MCF 10A (cell line): ENCODE measurements around the gene LIF. TPM values are rescaled to one million over a fixed set of nuclear protein-coding genes. Genes with fewer than 3 reads are reported as not detected.
A peak's percentile ranks its signal among the peaks of the same experiment; 100 is the strongest.

Experiments
- BruUV-seq: library from RNA; stranded (reverse); fragments of 400-500 nt; replicated peaks from 2 replicates; lab custom pipeline; 2021; lab: Mats Ljungman, UMichigan
- CTCF ChIA-PET: fragments of 300-600 bp; sonication (Branson Sonifier 250); formaldehyde crosslinking; extraction: SDS; loops from one replicate; lab custom pipeline; 2021; ENCODE audit warnings: antibody characterized with exemption, inconsistent platforms; lab: Yijun Ruan, JAX
- POLR2A ChIA-PET: fragments of 300-600, 350-650 bp; sonication (Branson Sonifier 250); formaldehyde crosslinking; extraction: SDS; loops from one replicate; lab custom pipeline; 2020; ENCODE audit warnings: antibody characterized with exemption, inconsistent platforms; lab: Yijun Ruan, JAX
- DNase-seq: peaks from one replicate; pipeline ENCODE4 v3.0.0-alpha.2; 2018; ENCODE audit not compliant: unreplicated experiment
- H3K27ac Mint-ChIP-seq: one replicate; pipeline ENCODE4 v1.8.0; 2022; ENCODE audit warnings: mild to moderate bottlenecking, low read depth, mixed read lengths; ENCODE audit not compliant: unreplicated experiment
- H3K27me3 Mint-ChIP-seq: one replicate; pipeline ENCODE4 v1.8.0; 2022; ENCODE audit warnings: mixed read lengths; ENCODE audit not compliant: insufficient read depth, unreplicated experiment
- H3K36me3 Mint-ChIP-seq: one replicate; pipeline ENCODE4 v1.8.0; 2022; ENCODE audit warnings: mild to moderate bottlenecking, moderate library complexity, mixed read lengths; ENCODE audit not compliant: insufficient read depth, unreplicated experiment
- H3K4me1 Mint-ChIP-seq: one replicate; pipeline ENCODE4 v1.8.0; 2022; ENCODE audit warnings: mixed read lengths; ENCODE audit not compliant: insufficient read depth, unreplicated experiment
- H3K4me3 Mint-ChIP-seq: one replicate; pipeline ENCODE4 v1.8.0; 2022; ENCODE audit warnings: mild to moderate bottlenecking, moderate library complexity, mixed read lengths; ENCODE audit not compliant: unreplicated experiment
- H3K9me3 Mint-ChIP-seq: one replicate; pipeline ENCODE4 v1.8.0; 2022; ENCODE audit warnings: mixed read lengths; ENCODE audit not compliant: unreplicated experiment
- intact Hi-C: fragments of 100-400 bp; cut with micrococcal nuclease; formaldehyde crosslinking; loops from 2 replicates; pipeline ENCODE4 v1.14.1; 2022
- total RNA-seq: library from RNA; stranded (reverse); gene quantifications from 2 replicates; pipeline ENCODE4 v1.2.3, GENCODE V29; 2022
- TF ChIP-seq, protein P1 (sequence below): fragments of 200-600 bp; IDR thresholded peaks from one replicate; pipeline ENCODE4 v1.8.0; 2022; ENCODE audit warnings: antibody characterized with exemption, mild to moderate bottlenecking; ENCODE audit not compliant: unreplicated experiment

The LIF gene
- total RNA-seq, 1 experiment from 2014 or later, result 19.3 TPM

DNA sequence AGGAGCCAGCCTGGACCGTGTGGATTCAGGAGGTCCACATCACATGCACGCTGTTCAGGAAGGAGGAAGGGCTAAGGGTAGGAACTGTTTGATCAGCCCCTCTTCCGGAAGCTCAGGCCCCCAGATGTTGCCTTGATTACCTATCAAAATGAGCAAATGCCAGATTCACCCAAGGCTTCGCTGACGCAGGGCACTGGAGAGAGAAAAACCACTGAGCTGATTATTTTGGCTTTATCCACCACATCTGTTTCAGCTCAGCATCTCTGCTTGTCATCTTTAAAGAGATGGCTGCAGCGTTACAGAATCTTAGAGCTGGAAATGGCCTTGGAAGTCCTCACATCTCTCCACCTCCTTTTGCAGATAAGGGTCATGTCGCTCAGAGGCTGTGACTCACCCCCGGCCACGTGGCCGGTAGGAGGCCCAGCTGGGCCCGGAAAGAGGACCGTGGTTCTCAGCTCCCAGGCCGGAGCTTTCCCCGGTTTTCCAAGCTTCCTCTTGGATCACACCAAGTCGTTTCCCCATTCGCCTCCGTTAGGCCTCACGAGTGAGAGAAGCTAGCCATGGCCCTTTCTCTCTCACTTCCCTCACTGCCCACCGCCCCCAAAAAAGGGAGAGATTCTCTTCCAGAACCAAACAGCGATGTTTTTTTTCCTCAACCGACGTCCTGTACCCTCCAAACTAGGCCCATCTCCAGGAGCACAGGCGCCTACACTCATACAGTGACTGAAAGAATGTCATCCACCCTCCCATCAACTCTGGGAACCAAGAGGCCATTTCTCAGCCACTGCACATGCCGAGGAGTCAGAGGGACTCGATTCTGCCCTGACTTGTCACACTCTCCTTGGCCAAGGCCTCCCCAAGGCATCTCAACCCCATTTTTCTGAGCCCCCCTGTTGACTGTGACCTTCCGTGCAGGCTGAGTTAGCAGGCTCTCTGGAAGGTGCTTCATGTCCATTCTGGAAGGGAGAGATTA is 37.6 kb downstream of the LIF start:
- Mint-ChIP-seq H3K9me3 (peaks cover under 1% of the 10 kb centered on the region), H3K4me3 (no peak overlapping the region), H3K27ac (no peak overlapping the region), H3K36me3 (no peaks in the 10 kb centered on the region), H3K27me3 (no peaks in the 10 kb centered on the region), H3K4me1 (peaks cover 69% of the 10 kb centered on the region)
- no TSS peak for BruUV-seq
- ChIA-PET CTCF (interaction anchor here (0.6 to 1.0 kb wide), 4 partner anchors 12 to 182 kb away, joined by 3 to 5 read pairs (median 4); no protein-coding TSS in a partner anchor), POLR2A (interaction anchor here (0.6 kb wide), 1 partner anchor 1528 kb away, joined by 4 read pairs; no protein-coding TSS in a partner anchor)
- peak; percentile 52 for DNase-seq
- TF ChIP-seq, protein P1, sequence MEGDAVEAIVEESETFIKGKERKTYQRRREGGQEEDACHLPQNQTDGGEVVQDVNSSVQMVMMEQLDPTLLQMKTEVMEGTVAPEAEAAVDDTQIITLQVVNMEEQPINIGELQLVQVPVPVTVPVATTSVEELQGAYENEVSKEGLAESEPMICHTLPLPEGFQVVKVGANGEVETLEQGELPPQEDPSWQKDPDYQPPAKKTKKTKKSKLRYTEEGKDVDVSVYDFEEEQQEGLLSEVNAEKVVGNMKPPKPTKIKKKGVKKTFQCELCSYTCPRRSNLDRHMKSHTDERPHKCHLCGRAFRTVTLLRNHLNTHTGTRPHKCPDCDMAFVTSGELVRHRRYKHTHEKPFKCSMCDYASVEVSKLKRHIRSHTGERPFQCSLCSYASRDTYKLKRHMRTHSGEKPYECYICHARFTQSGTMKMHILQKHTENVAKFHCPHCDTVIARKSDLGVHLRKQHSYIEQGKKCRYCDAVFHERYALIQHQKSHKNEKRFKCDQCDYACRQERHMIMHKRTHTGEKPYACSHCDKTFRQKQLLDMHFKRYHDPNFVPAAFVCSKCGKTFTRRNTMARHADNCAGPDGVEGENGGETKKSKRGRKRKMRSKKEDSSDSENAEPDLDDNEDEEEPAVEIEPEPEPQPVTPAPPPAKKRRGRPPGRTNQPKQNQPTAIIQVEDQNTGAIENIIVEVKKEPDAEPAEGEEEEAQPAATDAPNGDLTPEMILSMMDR, result no peak
- intact Hi-C loops, result loop anchor here (5.0 kb wide), 1 partner anchor 218 kb away; the partner anchor contains the start of gene MTFP1

DNA sequence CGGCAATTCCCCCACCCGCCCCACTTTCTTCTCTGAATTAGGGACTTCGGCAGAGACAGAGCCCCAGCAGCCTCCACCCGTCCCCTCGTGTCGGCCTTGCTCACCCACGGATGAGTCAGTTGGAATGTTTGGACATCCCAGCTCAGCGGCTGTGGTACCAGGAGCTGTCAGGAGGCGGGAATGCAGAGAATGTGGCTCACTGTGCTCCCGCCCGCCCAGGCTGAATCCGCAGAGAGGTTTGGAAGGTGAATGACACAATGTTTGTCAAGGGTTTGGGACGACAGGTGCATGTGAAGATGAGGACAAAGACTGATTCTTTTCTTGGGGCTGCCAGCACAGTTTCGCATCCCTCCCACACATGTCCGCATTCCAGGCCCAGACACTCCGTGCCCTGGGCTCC is 39.6 kb downstream of the LIF start:
- peak overlapping the region; percentile 75 for H3K27ac Mint-ChIP-seq
- H3K36me3 Mint-ChIP-seq, result no peaks in the 10 kb centered on the region
- H3K4me3 Mint-ChIP-seq, result no peak overlapping the region
- H3K27me3 Mint-ChIP-seq, result no peaks in the 10 kb centered on the region
- intact Hi-C loops, result loop anchor here (2.0 to 5.0 kb wide), 2 partner anchors 40 to 220 kb away; partner anchors contain the start of genes LIF and MTFP1
- CTCF ChIA-PET, result no interaction called here
- TF ChIP-seq, protein P1, result no peak
- BruUV-seq, result no TSS peak
- peaks cover 6% of the 10 kb centered on the region for H3K9me3 Mint-ChIP-seq
- DNase-seq, result peak; percentile 79
- POLR2A ChIA-PET, result interaction anchor here (1.0 to 2.4 kb wide), 3 partner anchors 11 to 47 kb away, joined by 3 to 13 read pairs (median 3); no protein-coding TSS in a partner anchor
- peaks cover 56% of the 10 kb centered on the region for H3K4me1 Mint-ChIP-seq

DNA sequence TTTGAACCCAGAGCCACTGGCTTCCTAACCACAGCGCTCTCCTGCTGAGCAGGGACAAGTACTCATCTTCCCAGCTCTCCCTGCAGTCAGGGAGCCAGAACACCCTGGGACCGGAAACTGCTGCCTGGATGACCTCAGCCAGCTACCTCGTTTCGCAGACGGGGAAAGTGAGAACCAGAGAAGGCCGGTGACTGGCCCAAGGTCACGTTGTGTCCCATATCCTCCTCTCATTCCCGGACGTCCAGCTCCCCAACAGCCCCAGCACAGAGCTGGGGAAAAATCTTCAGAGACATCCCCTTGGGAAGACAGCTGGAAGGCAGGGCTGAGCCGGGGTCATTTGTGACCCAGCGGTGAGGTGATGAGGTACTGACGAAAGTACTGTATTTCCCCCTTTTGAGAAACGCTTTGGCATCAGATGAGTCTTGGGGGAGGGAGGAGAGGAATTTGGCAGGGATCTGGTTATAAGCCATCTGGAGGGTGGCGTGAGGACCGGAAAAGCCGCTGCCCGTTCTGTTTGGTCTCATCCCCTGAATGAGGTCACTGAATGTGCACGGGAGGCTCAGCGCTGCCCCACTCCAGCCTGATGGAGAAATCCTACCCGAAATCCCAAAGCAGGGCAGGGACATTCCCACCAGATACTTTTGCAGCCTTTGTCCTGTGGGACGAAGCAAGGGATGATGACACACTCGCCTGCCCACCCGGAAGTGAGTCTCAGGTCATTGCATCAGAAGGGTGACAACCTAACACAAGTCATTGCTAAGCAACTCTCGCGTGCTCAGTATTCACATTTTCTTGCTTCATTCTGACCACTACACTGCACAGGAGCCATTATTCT is 41.1 kb downstream of the LIF start:
- H3K36me3 Mint-ChIP-seq, result no peaks in the 10 kb centered on the region
- TSS peak; percentile 80 for BruUV-seq
- H3K4me1 Mint-ChIP-seq, result peaks cover 49% of the 10 kb centered on the region
- TF ChIP-seq, protein P1, result no peak
- POLR2A ChIA-PET, result interaction anchor here (0.6 to 2.4 kb wide), 12 partner anchors 9 to 591 kb away, joined by 3 to 15 read pairs (median 3); partner anchors contain the start of genes LIF and TBC1D10A
- H3K4me3 Mint-ChIP-seq, result peak overlapping the region; percentile 57
- CTCF ChIA-PET, result interaction anchor here (0.7 to 1.7 kb wide), 2 partner anchors 97 to 164 kb away, joined by 5 read pairs; no protein-coding TSS in a partner anchor
- H3K27ac Mint-ChIP-seq, result peak overlapping the region; percentile 75
- intact Hi-C loops, result loop anchor here (1.0 to 5.0 kb wide), 3 partner anchors 9 to 222 kb away; partner anchors contain the start of genes LIF and MTFP1
- H3K9me3 Mint-ChIP-seq, result peaks cover 6% of the 10 kb centered on the region
- H3K27me3 Mint-ChIP-seq, result no peaks in the 10 kb centered on the region
- peak; percentile 95 for DNase-seq
